CD4-positive, alpha-beta T cell treated with Interleukin-15 for 1 hour (primary cell): ENCODE measurements around the gene MYPN.
"Not testable (repeated sequence)": the region's sequence is repeated elsewhere in the genome, so short reads cannot be mapped to it uniquely, and the experiment has no call there.

Source experiments
- DNase-seq: peaks from one replicate; pipeline ENCODE4 v3.0.0-alpha.2; 2020

MYPN gene

DNA sequence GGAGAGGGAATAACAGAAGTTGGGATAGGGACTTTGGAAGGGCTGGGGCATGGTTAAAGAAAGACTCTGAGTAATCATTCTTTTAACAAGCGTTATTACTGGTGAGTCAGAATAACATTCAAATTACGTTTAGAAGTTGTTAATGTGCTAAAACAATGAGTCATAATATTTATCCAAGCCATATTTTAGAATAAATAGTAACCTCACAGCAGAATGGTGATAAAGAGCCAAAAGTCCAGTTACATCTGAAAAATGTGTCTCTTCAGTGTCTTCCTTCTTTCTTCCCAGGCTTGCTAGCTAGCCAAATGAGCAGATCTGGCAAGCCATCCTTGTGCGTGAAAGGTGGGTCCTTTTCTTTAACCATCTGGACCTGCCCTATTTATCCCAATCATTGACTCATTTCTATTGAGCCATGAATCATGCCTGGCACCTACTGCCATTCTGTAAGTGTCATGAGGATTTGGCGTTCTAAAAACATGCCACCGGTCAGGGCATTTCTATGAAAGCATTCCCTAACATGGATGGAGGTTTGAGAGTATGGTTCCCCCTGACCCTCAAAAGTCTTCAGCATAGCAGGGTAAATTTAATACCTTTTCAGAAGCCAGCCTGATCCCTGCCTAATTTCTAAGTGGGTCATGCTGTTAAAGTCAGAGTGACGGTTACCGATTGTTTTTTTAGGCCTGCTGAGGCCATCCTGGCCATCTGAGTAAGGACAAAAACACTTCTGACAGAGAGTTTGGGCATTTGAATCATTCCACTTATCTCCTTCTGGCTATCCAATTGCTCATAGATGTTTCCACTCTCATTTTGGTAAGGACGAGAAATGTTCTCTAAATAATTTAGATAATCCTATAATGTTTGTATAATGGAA is 26.9 kb downstream of the MYPN start:
- DNase-seq: no peak

DNA sequence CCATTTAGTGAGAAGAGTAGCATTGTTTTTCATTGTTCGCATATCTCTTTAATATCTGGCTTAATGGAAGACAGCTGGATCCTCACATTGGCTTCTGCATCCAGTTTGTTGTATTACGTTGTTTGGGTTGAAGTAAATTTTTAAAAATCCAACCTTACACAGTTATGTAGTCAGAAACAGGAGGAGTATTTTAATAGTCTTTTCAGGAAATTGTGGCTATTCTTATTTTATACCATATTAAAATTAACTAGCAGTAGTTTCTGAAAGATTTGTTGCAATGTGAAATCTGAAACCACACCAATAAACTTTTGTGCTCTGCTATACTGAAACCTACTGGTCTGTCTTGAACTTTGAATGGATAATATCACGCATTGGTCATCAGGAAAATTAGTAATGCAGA is 27.9 kb downstream of the MYPN start:
- DNase-seq: no peak

DNA sequence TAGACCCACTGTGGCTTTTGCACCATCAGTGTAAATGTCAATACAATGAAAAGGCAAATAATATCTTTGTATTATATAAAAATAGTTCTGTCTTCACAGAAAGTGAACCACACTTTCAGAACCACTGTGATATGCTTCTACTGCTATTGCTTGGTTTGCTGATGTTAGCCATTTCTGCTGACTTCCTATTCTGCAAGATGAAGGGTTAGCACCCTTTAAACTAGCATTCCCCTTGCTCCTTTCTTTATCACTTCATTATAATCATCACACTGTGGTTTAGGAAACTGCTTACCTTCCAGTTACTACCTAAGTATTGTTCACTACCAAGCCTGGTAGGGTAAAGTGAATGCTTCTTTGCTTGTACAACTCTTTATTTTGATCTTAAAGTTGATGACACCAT is 29.2 kb downstream of the MYPN start:
- DNase-seq: no peak

DNA sequence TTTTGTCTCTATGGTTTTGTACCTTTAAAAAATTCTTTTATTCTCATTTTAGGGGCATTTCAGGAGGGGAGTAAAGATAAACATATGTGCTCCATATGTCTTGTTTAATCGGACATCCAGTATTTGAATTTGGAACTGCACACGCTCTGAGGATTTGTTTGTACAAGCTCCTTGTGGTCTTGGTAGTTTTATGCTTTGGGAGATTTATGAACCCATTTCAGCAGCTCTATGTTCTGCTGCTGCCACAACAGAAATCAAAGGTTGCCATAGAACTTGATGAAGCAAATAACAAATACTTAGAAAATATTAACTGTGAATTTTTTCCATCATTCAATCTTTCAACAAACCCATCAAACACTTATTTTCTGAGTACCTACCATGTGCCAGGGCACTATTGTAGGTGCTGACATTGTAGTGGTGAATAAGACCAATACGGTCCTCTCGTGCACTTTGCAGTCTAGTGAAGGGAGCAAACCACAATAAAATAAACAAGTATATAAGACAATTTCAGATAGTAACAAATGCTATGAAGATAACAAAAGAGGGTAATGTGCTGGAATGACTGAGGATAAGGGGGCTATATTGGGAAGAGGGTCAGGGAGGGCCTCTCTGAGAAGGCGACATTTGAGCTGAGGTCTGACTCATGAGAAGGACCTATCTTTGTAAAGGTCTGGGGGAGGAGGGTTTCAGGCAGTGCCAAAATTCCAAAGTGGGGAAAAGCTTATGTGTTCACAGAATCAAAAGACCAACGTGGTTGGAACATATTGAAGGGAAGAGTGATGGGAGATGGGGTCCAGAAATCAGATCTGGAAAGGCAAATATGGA is 30.4 kb downstream of the MYPN start:
- DNase-seq: no peak

DNA sequence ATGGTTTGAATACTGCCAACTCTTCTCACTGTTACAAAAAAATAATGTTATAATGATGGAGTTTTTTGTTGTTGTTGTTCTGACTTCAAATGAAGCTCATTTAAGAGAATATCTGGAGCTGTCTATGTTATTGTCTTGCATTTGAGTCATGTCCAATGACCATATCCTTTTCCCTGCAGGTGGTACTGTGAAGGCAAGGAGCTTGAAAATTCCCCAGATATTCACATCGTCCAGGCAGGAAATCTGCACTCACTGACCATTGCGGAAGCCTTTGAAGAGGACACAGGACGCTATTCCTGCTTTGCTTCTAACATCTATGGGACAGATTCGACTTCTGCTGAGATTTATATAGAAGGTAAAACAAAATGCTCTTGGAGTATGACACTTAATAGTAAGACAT is 33.5 kb downstream of the MYPN start:
- no peak for DNase-seq

GRCh38 chr10:68144709-68145108 is 35.4 kb downstream of the MYPN start:
- DNase-seq: no peak

DNA sequence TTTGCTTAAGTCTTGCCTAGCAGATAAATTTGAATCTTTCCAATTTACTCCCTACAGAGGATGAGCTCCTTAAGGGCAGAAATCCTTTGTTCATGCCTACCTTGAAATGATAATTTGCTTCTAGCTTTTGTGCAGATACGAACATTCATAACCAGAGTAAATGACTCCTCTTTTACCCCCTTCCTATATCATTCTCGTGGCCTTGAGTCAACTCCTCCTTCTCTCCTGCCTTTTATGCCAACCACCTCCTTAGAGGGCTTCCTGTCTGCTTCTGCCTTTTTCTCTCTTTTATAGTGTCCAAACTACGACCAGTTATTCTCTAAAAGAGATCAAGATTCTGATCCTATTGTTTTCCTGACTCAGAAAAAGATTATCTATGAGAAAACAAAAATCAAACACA is 36.4 kb downstream of the MYPN start:
- no peak for DNase-seq

DNA sequence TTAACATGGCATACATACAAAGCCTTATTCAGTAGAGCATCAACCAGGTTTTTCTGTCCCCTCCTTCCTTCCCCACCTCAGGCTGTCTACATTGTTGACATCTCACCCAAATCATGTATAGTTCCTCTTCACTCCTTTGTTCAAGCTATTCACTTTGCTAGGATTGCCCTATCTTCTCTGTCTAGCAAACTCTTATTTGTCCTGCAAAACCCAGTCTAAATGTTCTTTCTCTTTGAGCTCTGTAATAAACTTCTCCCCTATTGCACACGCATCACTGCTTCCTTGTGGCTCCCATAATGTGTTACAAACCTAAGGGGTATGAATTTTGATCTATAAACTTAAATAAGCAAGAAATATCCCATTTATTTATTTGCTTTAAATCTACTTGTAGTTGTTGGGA is 36.8 kb downstream of the MYPN start:
- DNase-seq: no peak

GRCh38 chr10:68151453-68151852 is 42.2 kb downstream of the MYPN start:
- no peak for DNase-seq

DNA sequence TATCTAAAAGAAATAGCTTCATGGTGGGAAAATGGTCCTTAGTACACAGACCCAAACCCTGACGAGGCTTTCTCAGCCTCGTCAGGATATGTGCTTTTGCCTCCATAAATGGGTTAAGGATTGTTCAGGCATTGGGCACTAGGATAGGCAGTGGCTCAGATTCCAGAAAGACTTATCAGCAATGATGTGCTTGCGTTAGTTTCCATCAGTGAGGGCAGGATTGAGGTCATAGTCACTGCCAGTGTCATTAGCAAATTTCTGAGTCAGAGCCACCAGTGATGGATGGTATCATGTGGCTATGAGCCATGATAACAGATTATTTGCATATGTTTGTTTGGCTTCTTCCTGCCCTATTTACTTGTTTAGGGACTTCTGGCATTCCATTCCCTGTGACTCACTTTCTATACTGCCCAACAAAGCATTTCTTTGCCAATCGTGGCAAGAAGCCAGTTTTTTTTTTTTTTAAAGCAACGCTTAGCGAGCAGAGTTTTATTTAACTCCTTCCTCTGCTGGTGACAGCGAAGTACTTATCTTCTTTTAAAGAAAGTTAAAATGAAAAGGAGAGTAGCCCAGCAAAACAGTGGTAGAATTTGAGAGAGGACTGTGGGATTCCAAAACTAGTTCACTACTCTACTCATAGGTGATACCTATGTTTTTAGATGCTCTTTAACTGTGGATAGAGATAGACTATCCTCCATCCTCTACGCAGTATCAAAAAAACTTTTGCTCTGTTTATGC is 44.4 kb downstream of the MYPN start:
- DNase-seq: no peak

DNA sequence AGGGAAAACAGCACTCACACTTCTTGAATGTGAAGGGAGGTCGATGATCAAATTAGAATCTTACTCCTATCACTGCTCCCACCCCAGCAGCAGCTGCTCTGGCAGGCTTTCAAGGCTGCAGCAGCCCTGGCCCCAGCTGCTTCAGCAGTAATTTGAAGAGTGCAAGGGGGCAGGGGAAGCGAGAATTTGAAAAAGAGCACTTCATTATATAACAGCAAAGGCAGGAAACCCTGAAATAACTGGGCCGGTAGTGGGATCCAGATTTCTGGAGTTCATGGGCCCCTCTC is 44.9 kb downstream of the MYPN start:
- no peak for DNase-seq

GRCh38 chr10:68155615-68156210 is 46.4 kb downstream of the MYPN start:
- no peak for DNase-seq

- peak; percentile 45 for DNase-seq
These were observed 47.3 kb downstream of the MYPN start for GRCh38 chr10:68156373-68157185.

- DNase-seq: not testable (repeated sequence)
These were observed 48.2 kb downstream of the MYPN start for GRCh38 chr10:68157522-68157921.

GRCh38 chr10:68158031-68158430 is 48.7 kb downstream of the MYPN start:
- DNase-seq: no peak

GRCh38 chr10:68163735-68164134 is 54.4 kb downstream of the MYPN start:
- DNase-seq: no peak

- DNase-seq: no peak
These were observed 56.4 kb downstream of the MYPN start for GRCh38 chr10:68165643-68166042.

DNA sequence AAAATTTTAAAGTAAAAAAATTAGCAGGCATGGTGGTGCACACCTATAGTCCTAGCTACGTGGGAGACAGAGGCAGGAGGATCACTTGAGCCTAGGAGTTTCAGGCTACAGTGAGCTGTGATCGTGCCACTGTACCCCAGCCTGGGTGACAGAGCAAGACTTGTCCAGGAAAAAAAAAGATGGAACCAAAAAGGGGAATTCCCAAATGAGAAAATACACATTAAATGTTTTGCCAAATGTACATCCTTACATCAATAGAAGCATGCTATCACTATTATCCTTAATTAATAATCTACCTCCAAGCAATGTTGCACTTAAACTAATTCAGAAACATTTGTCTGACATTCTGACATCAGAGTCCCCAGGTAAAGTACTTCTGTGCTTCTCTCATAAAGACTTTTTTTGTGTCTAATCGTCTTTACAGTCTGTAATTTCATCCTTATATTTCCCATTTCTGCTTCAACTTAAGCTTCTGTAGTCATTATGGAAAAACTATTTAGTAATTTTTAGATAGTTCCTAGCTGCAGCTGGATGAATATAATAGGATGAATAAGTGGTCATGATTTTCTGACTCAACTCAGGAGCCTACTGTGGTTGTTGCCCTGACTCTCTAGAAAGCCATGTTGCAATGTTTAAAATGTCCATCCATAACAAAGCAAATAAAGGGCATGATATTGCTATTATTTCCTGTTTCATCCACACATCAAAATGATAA is 57.7 kb downstream of the MYPN start:
- DNase-seq: no peak

GRCh38 chr10:68167586-68168189 is 58.4 kb downstream of the MYPN start:
- DNase-seq: no peak

GRCh38 chr10:68171539-68172080 is 62.3 kb downstream of the MYPN start:
- DNase-seq: no peak

DNA sequence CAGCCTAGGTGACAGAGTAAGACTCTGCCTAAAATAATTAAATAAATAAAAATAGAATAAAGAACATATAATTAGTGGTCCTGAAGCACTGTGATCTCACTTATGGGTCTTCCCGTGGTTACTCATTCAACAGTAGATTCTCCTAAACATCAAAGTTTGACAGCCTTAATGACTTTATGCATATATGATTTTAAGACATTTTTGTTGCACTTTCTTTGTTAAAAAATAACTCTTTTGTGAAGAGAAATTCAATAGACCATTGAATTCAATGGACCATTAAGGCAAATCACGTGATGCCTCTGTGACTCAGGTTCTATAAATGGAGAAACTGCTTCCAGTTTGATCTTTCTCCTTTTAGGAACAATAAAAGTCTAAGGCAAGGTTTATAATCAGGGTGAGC is 63.0 kb downstream of the MYPN start:
- no peak for DNase-seq
